ENCODE results near the gene SH3BP4. TPM values are rescaled to one million over a fixed set of nuclear protein-coding genes. Genes with fewer than 3 reads are reported as not detected.

Gene SH3BP4
- total and polyA plus RNA-seq, 10 of the 15 experiments (the other 5 are each of a cell fraction or from before 2014, with no cell fraction given): 0.03 to 0.36 TPM; not detected in 8

GRCh38 chr2:235063471-235063961 lies 111.7 kb downstream of the SH3BP4 start (continued):
- TF ChIP-seq, protein P1, sequence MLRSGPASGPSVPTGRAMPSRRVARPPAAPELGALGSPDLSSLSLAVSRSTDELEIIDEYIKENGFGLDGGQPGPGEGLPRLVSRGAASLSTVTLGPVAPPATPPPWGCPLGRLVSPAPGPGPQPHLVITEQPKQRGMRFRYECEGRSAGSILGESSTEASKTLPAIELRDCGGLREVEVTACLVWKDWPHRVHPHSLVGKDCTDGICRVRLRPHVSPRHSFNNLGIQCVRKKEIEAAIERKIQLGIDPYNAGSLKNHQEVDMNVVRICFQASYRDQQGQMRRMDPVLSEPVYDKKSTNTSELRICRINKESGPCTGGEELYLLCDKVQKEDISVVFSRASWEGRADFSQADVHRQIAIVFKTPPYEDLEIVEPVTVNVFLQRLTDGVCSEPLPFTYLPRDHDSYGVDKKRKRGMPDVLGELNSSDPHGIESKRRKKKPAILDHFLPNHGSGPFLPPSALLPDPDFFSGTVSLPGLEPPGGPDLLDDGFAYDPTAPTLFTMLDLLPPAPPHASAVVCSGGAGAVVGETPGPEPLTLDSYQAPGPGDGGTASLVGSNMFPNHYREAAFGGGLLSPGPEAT (IDR thresholded peaks at IDR 0.05; ENCODE audit: low read depth): no peak
- TF ChIP-seq IKZF1 (conservative IDR thresholded peaks at IDR 0.05) (no peak), HCFC1 (IDR thresholded peaks at IDR 0.05; ENCODE audit: low read length) (no peak), SIN3A (IDR thresholded peaks at IDR 0.05; ENCODE audit: low read depth, low read length) (no peak)
- TF ChIP-seq, protein P2, sequence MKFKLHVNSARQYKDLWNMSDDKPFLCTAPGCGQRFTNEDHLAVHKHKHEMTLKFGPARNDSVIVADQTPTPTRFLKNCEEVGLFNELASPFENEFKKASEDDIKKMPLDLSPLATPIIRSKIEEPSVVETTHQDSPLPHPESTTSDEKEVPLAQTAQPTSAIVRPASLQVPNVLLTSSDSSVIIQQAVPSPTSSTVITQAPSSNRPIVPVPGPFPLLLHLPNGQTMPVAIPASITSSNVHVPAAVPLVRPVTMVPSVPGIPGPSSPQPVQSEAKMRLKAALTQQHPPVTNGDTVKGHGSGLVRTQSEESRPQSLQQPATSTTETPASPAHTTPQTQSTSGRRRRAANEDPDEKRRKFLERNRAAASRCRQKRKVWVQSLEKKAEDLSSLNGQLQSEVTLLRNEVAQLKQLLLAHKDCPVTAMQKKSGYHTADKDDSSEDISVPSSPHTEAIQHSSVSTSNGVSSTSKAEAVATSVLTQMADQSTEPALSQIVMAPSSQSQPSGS (IDR thresholded peaks at IDR 0.05; ENCODE audit: low read length): no peak

GRCh38 chr2:235064976-235065375 lies 113.2 kb downstream of the SH3BP4 start:
- SMC1A ChIA-PET (ENCODE audit: uncharacterized antibody, unreplicated experiment): no interaction called here
- in situ Hi-C loops (cut with MboI): no loop called here
- CTCF ChIA-PET: no interaction called here
- Histone ChIP-seq H3K36me3 (ENCODE audit: control insufficient read depth in 2 of 2, insufficient read depth in 2 of 2, low read length in 1 of 2) (no peaks in the 10 kb centered on the region), H3K4me2 (ENCODE audit: control insufficient read depth, insufficient read depth) (no peak overlapping the region), H2AFZ (ENCODE audit: control insufficient read depth, low read depth, low read length) (no peak overlapping the region), H3K27me3 (replicated peaks in 1 of 2; ENCODE audit: control insufficient read depth in 2 of 2, insufficient read depth in 2 of 2, low read length in 1 of 2) (no peaks in the 10 kb centered on the region), H3K27ac (ENCODE audit: control insufficient read depth, insufficient read depth) (no peak overlapping the region), H4K20me1 (ENCODE audit: control insufficient read depth, insufficient read depth) (no peaks in the 10 kb centered on the region), H3K9me3 (replicated peaks; ENCODE audit: control insufficient read depth, insufficient read depth, low read length) (no peaks in the 10 kb centered on the region), H3K9ac (ENCODE audit: control insufficient read depth, insufficient read depth, low read length) (no peak overlapping the region), H3K79me2 (ENCODE audit: control insufficient read depth, insufficient read depth, low read length) (no peaks in the 10 kb centered on the region), H3K4me3 (no peak overlapping the region), H3K4me1 (ENCODE audit: control insufficient read depth, insufficient read depth, low read length) (no peaks in the 10 kb centered on the region)
- no peak for ATAC-seq
- no TSS peak for BruUV-seq (replicated peaks)
- TF ChIP-seq RBBP5 (conservative IDR thresholded peaks at IDR 0.05) (no peak), EZH2 (IDR thresholded peaks at IDR 0.05; ENCODE audit: borderline replicate concordance, control insufficient read depth, low read depth, low read length) (no peak), TCF12 (IDR thresholded peaks at IDR 0.05; ENCODE audit: low read depth, low read length) (no peak), RAD21 (IDR thresholded peaks at IDR 0.05; ENCODE audit: insufficient read depth, low read depth, low read length) (no peak), ETV6 (conservative IDR thresholded peaks at IDR 0.05 in 1 of 2, IDR thresholded peaks at IDR 0.05 in 1 of 2; ENCODE audit: borderline replicate concordance in 1 of 2, low read depth in 1 of 2) (no peak), BACH1 (IDR thresholded peaks at IDR 0.05; ENCODE audit: borderline replicate concordance) (no peak), CREM (IDR thresholded peaks at IDR 0.05; ENCODE audit: low read depth) (no peak), REST (IDR thresholded peaks at IDR 0.05; ENCODE audit: low read depth, low read length) (no peak), MXI1 (IDR thresholded peaks at IDR 0.05; ENCODE audit: low read depth, low read length) (no peak), MEF2A (IDR thresholded peaks at IDR 0.05; ENCODE audit: insufficient read depth, low read depth, low read length) (no peak), ZNF384 (IDR thresholded peaks at IDR 0.05; ENCODE audit: borderline replicate concordance, low read depth, low read length) (no peak), FOS (IDR thresholded peaks at IDR 0.05; ENCODE audit: borderline replicate concordance, extremely low read depth, insufficient read length) (no peak)
- POLR2A ChIA-PET: no interaction called here
- WGBS (ENCODE audit: insufficient coverage, insufficient replicate concordance, low lambda C conversion rate, missing lambda C conversion rate): 22% methylated on average over 7 of the region's 7 CpGs
- intact Hi-C loops (cut with micrococcal nuclease; ENCODE audit: unreplicated experiment): no loop called here
- no peak for DNase-seq (ENCODE audit: low read depth, low spot score)
- RAD21 ChIA-PET (ENCODE audit: unreplicated experiment): no interaction called here
- no peak for FAIRE-seq

All from GM12878 (cell line).